ENCODE results near the gene JAM3.
A peak's percentile ranks its signal among the peaks of the same experiment; 100 is the strongest.

JAM3 gene

GRCh38 chr11:134041791-134042696 is 26.8 kb upstream of the JAM3 start:
- DNase-seq (ENCODE audit: extremely low spot score), result no peak
- TF ChIP-seq, protein P1, sequence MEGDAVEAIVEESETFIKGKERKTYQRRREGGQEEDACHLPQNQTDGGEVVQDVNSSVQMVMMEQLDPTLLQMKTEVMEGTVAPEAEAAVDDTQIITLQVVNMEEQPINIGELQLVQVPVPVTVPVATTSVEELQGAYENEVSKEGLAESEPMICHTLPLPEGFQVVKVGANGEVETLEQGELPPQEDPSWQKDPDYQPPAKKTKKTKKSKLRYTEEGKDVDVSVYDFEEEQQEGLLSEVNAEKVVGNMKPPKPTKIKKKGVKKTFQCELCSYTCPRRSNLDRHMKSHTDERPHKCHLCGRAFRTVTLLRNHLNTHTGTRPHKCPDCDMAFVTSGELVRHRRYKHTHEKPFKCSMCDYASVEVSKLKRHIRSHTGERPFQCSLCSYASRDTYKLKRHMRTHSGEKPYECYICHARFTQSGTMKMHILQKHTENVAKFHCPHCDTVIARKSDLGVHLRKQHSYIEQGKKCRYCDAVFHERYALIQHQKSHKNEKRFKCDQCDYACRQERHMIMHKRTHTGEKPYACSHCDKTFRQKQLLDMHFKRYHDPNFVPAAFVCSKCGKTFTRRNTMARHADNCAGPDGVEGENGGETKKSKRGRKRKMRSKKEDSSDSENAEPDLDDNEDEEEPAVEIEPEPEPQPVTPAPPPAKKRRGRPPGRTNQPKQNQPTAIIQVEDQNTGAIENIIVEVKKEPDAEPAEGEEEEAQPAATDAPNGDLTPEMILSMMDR (IDR thresholded peaks at IDR 0.05; ENCODE audit: control extremely low read depth, extremely low read depth, low read depth, missing control alignments), result no peak
- ChIA-PET CTCF (interaction anchor here (5.8 kb wide), 1 partner anchor 9 kb away, joined by 26 read pairs; no protein-coding TSS in a partner anchor), POLR2A (no interaction called here)

- no peak for DNase-seq (ENCODE audit: extremely low spot score)
- ChIA-PET POLR2A (no interaction called here), CTCF (interaction anchor here (1.2 to 1.3 kb wide), 2 partner anchors 10 to 11 kb away, joined by 4 read pairs; no protein-coding TSS in a partner anchor)
- TF ChIP-seq, protein P1 (IDR thresholded peaks at IDR 0.05; ENCODE audit: control extremely low read depth, extremely low read depth, low read depth, missing control alignments), result no peak
Measured at GRCh38 chr11:134043821-134044420, 25.0 kb upstream of the JAM3 start.

- ChIA-PET POLR2A (no interaction called here), CTCF (interaction anchor here (1.5 kb wide), 1 partner anchor 9 kb away, joined by 3 read pairs; no protein-coding TSS in a partner anchor)
- TF ChIP-seq, protein P1 (IDR thresholded peaks at IDR 0.05; ENCODE audit: control extremely low read depth, extremely low read depth, low read depth, missing control alignments), result no peak
- DNase-seq (ENCODE audit: extremely low spot score), result no peak
Measured at GRCh38 chr11:134044514-134045284, 24.2 kb upstream of the JAM3 start.

- ChIA-PET CTCF (interaction anchor here (1.3 to 1.5 kb wide), 2 partner anchors 8 to 119 kb away, joined by 3 read pairs; no protein-coding TSS in a partner anchor), POLR2A (no interaction called here)
- no peak for DNase-seq (ENCODE audit: extremely low spot score)
- TF ChIP-seq, protein P1 (IDR thresholded peaks at IDR 0.05; ENCODE audit: control extremely low read depth, extremely low read depth, low read depth, missing control alignments), result peak; percentile 6
Measured at GRCh38 chr11:134045799-134046635, 22.9 kb upstream of the JAM3 start.

DNA sequence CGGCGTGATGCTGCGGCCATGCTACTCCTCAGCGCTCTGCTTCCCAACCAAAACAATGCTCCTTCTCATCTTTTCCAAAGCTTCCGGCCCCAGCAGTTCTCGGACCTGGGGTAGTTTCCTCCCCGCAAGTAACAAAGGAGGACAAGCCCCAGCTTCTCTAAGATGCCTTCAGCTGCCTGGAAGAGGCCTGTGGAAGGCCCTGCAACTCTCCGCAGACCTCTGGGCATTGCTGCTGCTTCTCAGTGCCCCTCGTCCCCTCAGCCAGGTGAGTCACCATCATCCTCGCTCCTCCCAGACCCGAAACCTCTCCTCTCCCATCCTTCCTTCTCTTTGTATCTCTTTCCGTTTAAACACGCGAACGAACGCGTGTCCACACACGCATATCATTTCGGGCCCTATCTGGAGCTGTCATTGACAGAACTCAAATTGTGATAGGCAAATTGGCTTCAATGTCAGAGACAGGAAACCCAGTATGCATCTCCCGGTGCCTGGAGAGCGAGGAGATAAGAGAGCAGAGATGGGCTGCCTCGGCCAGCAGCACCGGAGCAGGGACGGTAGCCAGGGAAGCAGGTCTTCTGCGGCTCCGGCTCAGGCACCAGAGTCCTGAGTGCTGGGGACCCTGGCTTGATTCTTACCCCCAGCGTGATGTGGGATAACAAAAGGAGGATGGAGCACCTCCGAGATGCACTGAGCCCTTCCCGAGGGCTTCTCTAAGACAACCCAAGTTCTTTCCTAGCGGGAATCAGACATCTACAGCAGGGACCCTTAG is 22.0 kb upstream of the JAM3 start:
- POLR2A ChIA-PET, result no interaction called here
- TF ChIP-seq, protein P1 (IDR thresholded peaks at IDR 0.05; ENCODE audit: control extremely low read depth, extremely low read depth, low read depth, missing control alignments), result no peak
- CTCF ChIA-PET, result interaction anchor here (1.3 kb wide), 1 partner anchor 120 kb away, joined by 3 read pairs; no protein-coding TSS in a partner anchor
- DNase-seq (ENCODE audit: extremely low spot score), result no peak
